Subcutaneous adipose tissue (tissue), 4 donors: Measurements from ENCODE around the gene LARP1B. TPM values are rescaled to one million over a fixed set of nuclear protein-coding genes. Genes with fewer than 3 reads are reported as not detected.

ENCODE experiments used
- CTCF ChIP-seq: fragments of 450-650 bp; IDR thresholded peaks from one replicate; pipeline ENCODE4 v1.5.1; 2016; ENCODE audit warnings: low read depth, mild to moderate bottlenecking, control low read depth, antibody characterized with exemption, moderate library complexity
- total RNA-seq, 4 donors: library from RNA; depleted of rRNA; stranded (reverse); fragments of >200 nt; gene quantifications; one replicate each; pipeline ENCODE4 v1.1.0, GENCODE V29; 2016

Gene LARP1B
- total RNA-seq, 4 donors from 2014 or later, result 18.7 to 32.6 (median 19.1) TPM

DNA sequence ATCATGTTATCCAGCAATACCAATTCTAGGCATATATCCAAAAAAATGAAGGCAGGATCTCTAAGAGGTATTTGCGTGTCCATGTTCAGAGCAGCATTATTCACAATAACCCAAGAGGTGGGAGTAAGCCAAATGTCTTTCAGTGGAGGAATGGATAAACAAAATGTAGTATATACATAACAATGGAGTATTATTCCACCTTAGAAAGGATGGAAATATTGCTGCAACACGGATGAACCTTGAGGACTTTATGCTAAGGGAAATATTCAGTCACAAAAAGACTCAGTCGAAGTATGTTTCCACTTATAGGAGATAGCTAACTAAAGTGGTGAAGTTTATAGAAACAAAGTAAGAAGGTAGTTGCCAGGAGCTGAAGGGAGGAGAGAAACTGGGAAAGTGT lies 74.3 kb downstream of the LARP1B start:
- no peak for TF ChIP-seq CTCF

DNA sequence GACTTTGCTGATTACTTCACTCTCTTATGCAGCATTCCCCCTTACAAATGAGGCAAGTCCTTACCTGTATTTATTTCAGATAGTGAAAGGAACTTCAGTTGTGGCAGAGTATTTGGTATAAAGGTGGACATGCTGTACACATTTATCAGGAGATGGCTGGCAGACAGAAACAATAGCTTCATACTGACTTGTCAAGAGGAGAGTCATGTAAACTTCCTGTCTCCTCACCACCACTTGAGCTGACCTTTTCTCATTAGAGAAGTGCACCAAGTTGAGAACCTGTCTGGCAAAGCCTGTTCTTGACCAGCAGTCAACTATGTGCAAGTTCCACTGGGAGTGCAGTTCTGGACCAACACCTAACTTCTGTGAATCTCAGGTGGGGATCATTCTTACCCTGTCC lies 80.8 kb downstream of the LARP1B start:
- TF ChIP-seq CTCF, result no peak

DNA sequence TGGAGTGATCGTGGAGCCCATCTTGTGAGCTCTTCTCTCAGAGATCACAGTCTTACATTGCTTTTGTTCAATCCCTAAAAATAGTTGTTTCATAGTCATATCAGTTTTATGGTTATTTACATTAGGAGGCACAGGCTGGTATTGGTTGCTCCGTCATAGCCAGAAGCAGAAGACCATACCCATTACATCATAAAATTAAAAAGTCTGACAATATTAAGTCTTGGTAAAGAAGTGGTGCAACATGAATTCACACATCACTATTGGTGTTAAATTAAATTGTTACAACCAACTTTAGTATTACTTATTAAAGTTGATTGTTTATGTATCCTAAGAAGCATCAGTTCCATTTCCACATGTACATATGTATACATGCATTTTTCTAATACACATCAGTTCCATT lies 84.6 kb downstream of the LARP1B start:
- no peak for TF ChIP-seq CTCF

GRCh38 chr4:128153800-128154199 lies 92.7 kb downstream of the LARP1B start:
- no peak for TF ChIP-seq CTCF

- no peak for TF ChIP-seq CTCF
Measured at GRCh38 chr4:128155231-128155855, 94.2 kb downstream of the LARP1B start.

- TF ChIP-seq CTCF, result no peak
Measured at GRCh38 chr4:128155874-128156456, 94.9 kb downstream of the LARP1B start.

- no peak for TF ChIP-seq CTCF
Measured at GRCh38 chr4:128158894-128159293, 97.8 kb downstream of the LARP1B start.
